HepG2 (cell line): Measurements from ENCODE around the gene DIS3L2. TPM values are rescaled to one million over a fixed set of nuclear protein-coding genes. Genes with fewer than 3 reads are reported as not detected.

Source experiments
- ARNT2 ChIP-seq: sonication (generic); formaldehyde crosslinking; IDR thresholded peaks from 2 replicates; pipeline ENCODE4 v1.8.0; 2022; ENCODE audit warnings: mild to moderate bottlenecking, low read depth, missing genetic modification reagents, moderate library complexity
- ATF7-NPFF ChIP-seq: sonication (generic); formaldehyde crosslinking; IDR thresholded peaks from 2 replicates; pipeline ENCODE4 v1.8.1; 2023; ENCODE audit warnings: mild to moderate bottlenecking, low read depth, missing genetic modification reagents, moderate library complexity
- CREB1 ChIP-seq, 2 experiments: fragments of 450-650 bp in 1 of 2; IDR thresholded peaks; 2 replicates each; pipeline ENCODE4 v1.6.1; 2016 to 2017; ENCODE audit warnings: control low read depth in 1 of 2, mild to moderate bottlenecking in 1 of 2, missing compliant biosample characterization in 1 of 2, missing genetic modification characterization in 1 of 2
- CSRNP1 ChIP-seq: sonication (generic); formaldehyde crosslinking; IDR thresholded peaks from 2 replicates; pipeline ENCODE4 v1.8.1; 2023; ENCODE audit warnings: mild to moderate bottlenecking, missing genetic modification reagents
- FOSL1 ChIP-seq: sonication (generic); formaldehyde crosslinking; IDR thresholded peaks from 2 replicates; pipeline ENCODE4 v1.9.0; 2021; ENCODE audit warnings: missing genetic modification reagents, borderline replicate concordance
- HNRNPLL ChIP-seq: fragments of 200-400 bp; formaldehyde crosslinking; IDR thresholded peaks from 2 replicates; pipeline ENCODE4 v1.6.1; 2017; ENCODE audit warnings: mild to moderate bottlenecking, low read depth, low read length; ENCODE audit not compliant: poor library complexity, severe bottlenecking
- JARID2 ChIP-seq: sonication (generic); formaldehyde crosslinking; IDR thresholded peaks from 2 replicates; pipeline ENCODE4 v1.8.1; 2023; ENCODE audit warnings: missing genetic modification reagents, inconsistent platforms; ENCODE audit not compliant: insufficient replicate concordance
- SAP130 ChIP-seq: IDR thresholded peaks from 2 replicates; pipeline ENCODE4 v1.6.1; 2016; ENCODE audit warnings: low read depth
- SNRNP70 ChIP-seq: fragments of 200-400 bp; formaldehyde crosslinking; IDR thresholded peaks from 2 replicates; pipeline ENCODE4 v1.6.1; 2017; ENCODE audit warnings: mild to moderate bottlenecking, low read depth, low read length, moderate library complexity
- ZNF121 ChIP-seq: sonication (generic); formaldehyde crosslinking; IDR thresholded peaks from 2 replicates; pipeline ENCODE4 v1.5.0; 2020; ENCODE audit warnings: mild to moderate bottlenecking, missing genetic modification reagents
- ZNF205 ChIP-seq: IDR thresholded peaks from 2 replicates; pipeline ENCODE4 v1.6.1; 2018; ENCODE audit warnings: missing biosample characterization, missing genetic modification reagents
- ZNF460 ChIP-seq: sonication (generic); formaldehyde crosslinking; IDR thresholded peaks from 2 replicates; pipeline ENCODE4 v1.5.1; 2020; ENCODE audit warnings: missing genetic modification reagents, mild to moderate bottlenecking, borderline replicate concordance
- ZNF775 ChIP-seq: sonication (generic); formaldehyde crosslinking; IDR thresholded peaks from 2 replicates; pipeline ENCODE4 v1.4.0; 2020; ENCODE audit warnings: missing genetic modification reagents, mild to moderate bottlenecking, moderate library complexity, borderline replicate concordance
- ZNF792 ChIP-seq: IDR thresholded peaks from 2 replicates; pipeline ENCODE4 v1.6.1; 2016
- polyA plus RNA-seq, 8 experiments: library from polyadenylated mRNA; depleted of rRNA in 3 of 8; stranded (reverse) in 7 of 8; unstranded in 1 of 8; fragments of >200 nt; fragmentation: Illumina TruSeq in 4 of 8; extraction: Trizol in 4 of 8; gene quantifications; 2 replicates each; pipeline versions ENCODE4 v1.2.1 to v1.2.3, GENCODE V29; 2011 to 2016; ENCODE audit warnings: low read depth in 4 of 8, missing spikeins in 1 of 8, mixed read lengths in 1 of 8; ENCODE audit not compliant: insufficient read depth in 1 of 8
- total RNA-seq, 5 experiments: library from RNA; depleted of rRNA; stranded (reverse); fragments of >200 nt; fragmentation: Illumina TruSeq; extraction: Trizol; gene quantifications; 2 replicates each; pipeline ENCODE4 v1.2.3, GENCODE V29; 2016; ENCODE audit warnings: low read depth in 1 of 5
- TF ChIP-seq, protein P1 (sequence below): sonication (generic); formaldehyde crosslinking; IDR thresholded peaks from 2 replicates; pipeline ENCODE4 v1.5.0; 2020; ENCODE audit warnings: mild to moderate bottlenecking, missing genetic modification reagents, moderate library complexity

The DIS3L2 gene
- total and polyA plus RNA-seq, 2 of the 13 experiments (the other 11 are each of a cell fraction or from before 2014, with no cell fraction given), result 7.0 to 23.9 TPM

- TF ChIP-seq CSRNP1 (no peak), ZNF775 (no peak), FOSL1 (no peak), CREB1 (IDR thresholded peaks at IDR 0.05) (no peak), CREB1 (CRISPR knock-in tag; IDR thresholded peaks at IDR 0.05) (no peak), ZNF121 (CRISPR knock-in tag) (no peak), HNRNPLL (no peak), ZNF460 (no peak), ZNF792 (CRISPR knock-in tag) (no peak), SAP130 (CRISPR knock-in tag) (0 out of 2 replicates have a peak, but pooled peaks have one; percentile 11), ATF7-NPFF (CRISPR knock-in tag) (0 out of 2 replicates have a peak, but pooled peaks have one; percentile 28), JARID2 (no peak), SNRNP70 (no peak), ARNT2 (CRISPR knock-in tag) (no peak), ZNF205 (CRISPR knock-in tag) (peak; percentile 77; the same call in 1 of the 2 replicates)
- TF ChIP-seq, protein P1, sequence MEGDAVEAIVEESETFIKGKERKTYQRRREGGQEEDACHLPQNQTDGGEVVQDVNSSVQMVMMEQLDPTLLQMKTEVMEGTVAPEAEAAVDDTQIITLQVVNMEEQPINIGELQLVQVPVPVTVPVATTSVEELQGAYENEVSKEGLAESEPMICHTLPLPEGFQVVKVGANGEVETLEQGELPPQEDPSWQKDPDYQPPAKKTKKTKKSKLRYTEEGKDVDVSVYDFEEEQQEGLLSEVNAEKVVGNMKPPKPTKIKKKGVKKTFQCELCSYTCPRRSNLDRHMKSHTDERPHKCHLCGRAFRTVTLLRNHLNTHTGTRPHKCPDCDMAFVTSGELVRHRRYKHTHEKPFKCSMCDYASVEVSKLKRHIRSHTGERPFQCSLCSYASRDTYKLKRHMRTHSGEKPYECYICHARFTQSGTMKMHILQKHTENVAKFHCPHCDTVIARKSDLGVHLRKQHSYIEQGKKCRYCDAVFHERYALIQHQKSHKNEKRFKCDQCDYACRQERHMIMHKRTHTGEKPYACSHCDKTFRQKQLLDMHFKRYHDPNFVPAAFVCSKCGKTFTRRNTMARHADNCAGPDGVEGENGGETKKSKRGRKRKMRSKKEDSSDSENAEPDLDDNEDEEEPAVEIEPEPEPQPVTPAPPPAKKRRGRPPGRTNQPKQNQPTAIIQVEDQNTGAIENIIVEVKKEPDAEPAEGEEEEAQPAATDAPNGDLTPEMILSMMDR (CRISPR knock-in tag), result peak; percentile 81
Observed at GRCh38 chr2:232117413-232117812, 155.9 kb downstream of the DIS3L2 start (continued).
